ENCODE data around the gene FBXL16.
A peak's percentile ranks its signal among the peaks of the same experiment; 100 is the strongest.

Gene FBXL16

DNA sequence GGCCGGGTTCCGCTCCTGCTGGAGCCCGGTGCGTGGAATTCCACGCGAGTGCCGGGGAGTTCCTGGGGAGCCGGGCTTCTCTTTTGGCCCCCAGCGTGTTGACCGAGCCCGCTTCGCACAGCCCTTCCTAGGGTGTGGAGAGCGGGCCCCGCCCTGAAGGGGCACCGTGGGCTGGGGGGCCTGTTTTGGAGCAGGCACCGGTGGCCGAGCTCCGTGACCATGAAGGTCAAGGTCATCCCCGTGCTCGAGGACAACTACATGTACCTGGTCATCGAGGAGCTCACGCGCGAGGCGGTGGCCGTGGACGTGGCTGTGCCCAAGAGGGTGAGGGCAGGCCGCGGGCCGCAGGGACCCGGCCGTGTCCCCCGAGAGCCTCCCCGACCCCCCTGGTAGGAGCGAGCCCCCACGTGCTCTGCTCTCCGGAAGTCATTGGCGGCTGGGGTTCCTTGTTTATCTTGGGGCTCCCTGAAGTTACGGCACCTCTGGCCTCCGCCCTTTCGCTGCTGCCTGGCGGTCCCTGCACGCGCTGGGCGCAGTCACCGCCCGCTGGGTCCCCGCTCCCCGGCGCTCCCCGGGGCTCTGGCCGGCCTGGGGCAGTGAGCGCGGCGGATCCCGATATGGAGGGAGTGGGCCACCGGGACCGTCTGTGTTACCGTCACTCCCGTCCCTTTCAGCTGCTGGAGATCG is 21.8 kb upstream of the FBXL16 start:
- peak overlapping the region; percentile 22 for H2AFZ ChIP-seq (ENCODE audit: low read length, unreplicated experiment)
- no peak overlapping the region for H3K27ac ChIP-seq (ENCODE audit: low read depth, low read length)
- no peaks in the 10 kb centered on the region for H3K36me3 ChIP-seq (ENCODE audit: insufficient read depth, low read length)
- H3K79me2 ChIP-seq (ENCODE audit: control insufficient read depth, insufficient read depth, low read length, unreplicated experiment), result no peaks in the 10 kb centered on the region
- H3K27me3 ChIP-seq (ENCODE audit: insufficient read depth, low read length), result no peaks in the 10 kb centered on the region
- peak overlapping the region; percentile 83 for H3K4me3 ChIP-seq (ENCODE audit: low read depth, low read length)
- H3K4me1 ChIP-seq (ENCODE audit: control insufficient read depth, insufficient read depth, low read length, unreplicated experiment), result peaks cover 4% of the 10 kb centered on the region

DNA sequence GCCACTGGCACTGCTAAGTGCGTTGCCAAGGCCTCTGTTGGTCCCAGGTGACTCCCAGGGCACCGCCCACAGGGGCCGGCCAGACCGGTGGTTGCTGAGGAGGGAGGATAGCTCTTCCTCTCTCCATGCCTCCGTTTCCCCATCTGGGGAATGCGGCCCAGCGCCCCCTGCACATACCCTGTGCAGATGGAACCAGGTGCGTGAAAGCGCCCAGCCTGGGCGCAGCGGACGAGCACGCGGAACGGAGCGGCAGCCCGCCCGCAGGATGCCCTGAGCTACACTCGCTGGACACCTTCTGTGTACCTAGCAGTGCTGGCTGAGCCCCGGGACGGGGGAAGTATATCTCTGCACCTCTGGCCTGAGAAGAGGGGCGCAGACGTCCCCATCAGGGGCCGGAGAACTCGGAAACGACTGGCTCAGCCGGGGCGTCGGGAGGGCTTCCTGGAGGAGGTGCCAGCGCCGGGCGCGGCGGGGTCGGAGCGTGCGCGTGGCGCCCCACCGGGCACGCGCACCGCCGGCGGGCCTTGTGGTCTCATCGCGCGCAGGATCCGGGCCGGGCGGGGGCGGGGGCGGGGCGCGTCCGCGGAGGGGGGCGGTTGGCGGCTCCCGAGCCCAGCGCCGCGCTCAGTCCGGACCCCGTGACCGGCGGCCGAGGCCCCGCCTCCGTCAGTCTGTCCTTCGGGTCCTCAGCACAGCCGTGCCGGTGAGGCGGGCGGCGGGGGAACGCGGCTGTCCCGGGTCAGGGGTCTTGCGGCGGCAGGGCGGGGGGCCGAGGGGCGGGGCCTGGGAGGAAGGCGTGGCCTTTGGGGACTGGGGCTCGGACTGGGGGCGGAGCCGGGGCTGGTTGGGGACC is 21.1 kb upstream of the FBXL16 start, which contains the start of the genes CCDC78 and HAGHL:
CCDC78 (minus strand) TSS at position 6 of the 853 bp plus-strand sequence. CDS start 76 bp downstream, outside the sequence.
HAGHL (plus strand) TSS at position 669 of the 853 bp plus-strand sequence. CDS start 404 bp downstream, outside the sequence.
- peak within 1 kb of the TSS; percentile 22 for H2AFZ ChIP-seq (ENCODE audit: low read length, unreplicated experiment)
- no peaks in the 10 kb centered on the region for H3K36me3 ChIP-seq (ENCODE audit: insufficient read depth, low read length)
- H3K27ac ChIP-seq (ENCODE audit: low read depth, low read length), result no peak within 1 kb of the TSS
- H3K4me3 ChIP-seq (ENCODE audit: low read depth, low read length), result peak within 1 kb of the TSS; percentile 83
- H3K4me1 ChIP-seq (ENCODE audit: control insufficient read depth, insufficient read depth, low read length, unreplicated experiment), result peaks cover 5% of the 10 kb centered on the region
- H3K27me3 ChIP-seq (ENCODE audit: insufficient read depth, low read length), result no peaks in the 10 kb centered on the region
- H3K79me2 ChIP-seq (ENCODE audit: control insufficient read depth, insufficient read depth, low read length, unreplicated experiment), result no peaks in the 10 kb centered on the region

DNA sequence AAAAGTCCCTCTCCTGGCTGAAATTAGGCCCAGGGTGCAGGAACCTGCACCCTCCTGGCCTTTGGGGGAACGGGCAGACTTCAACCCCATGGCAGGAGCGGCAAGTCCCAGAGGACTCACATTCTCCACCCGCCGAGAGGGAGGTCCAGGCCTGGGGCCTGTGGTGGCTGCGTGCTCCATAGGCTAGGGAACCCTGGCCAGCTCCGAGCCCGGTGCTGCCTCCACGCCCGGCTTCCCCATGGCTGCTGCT is 20.5 kb upstream of the FBXL16 start:
- no peaks in the 10 kb centered on the region for H3K27me3 ChIP-seq (ENCODE audit: insufficient read depth, low read length)
- H3K4me3 ChIP-seq (ENCODE audit: low read depth, low read length), result no peak overlapping the region
- no peaks in the 10 kb centered on the region for H3K79me2 ChIP-seq (ENCODE audit: control insufficient read depth, insufficient read depth, low read length, unreplicated experiment)
- H3K27ac ChIP-seq (ENCODE audit: low read depth, low read length), result no peak overlapping the region
- no peak overlapping the region for H2AFZ ChIP-seq (ENCODE audit: low read length, unreplicated experiment)
- no peaks in the 10 kb centered on the region for H3K36me3 ChIP-seq (ENCODE audit: insufficient read depth, low read length)
- peaks cover 8% of the 10 kb centered on the region for H3K4me1 ChIP-seq (ENCODE audit: control insufficient read depth, insufficient read depth, low read length, unreplicated experiment)

DNA sequence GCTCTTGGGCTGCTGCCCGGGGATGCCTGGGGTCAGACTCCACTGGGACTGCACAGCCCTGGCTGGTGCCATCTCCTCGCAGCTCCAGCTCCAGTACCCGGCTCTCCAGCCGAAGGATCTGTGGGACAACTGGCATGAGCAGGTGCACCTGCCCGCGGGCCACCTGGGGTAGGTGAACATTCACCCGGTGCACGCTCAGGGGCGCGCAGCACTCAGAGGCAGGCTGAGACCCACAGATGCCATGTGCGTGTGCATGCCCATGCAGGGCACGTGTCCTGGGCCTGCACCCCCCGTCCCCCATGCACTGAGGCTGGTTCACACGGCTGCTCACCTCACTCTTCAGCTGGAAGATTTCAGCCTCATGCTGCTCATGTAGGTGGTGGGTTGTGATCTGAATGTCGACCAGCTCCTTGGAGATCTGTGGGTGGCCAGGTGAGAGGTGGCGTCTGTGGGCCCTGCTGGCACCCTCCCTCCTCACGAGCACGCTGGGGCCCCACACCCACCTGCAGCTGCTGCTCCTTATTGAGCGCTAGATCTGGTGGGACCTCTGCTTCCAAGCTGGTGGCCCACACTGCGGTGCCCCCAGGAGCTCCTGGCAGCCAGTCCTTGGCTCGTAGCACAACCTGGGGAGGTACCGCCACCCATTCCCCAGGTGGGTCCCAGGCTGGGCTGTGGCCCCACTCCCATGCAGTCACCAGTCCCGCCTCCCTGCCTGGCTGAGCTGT is 20.0 kb upstream of the FBXL16 start:
- H3K79me2 ChIP-seq (ENCODE audit: control insufficient read depth, insufficient read depth, low read length, unreplicated experiment), result no peaks in the 10 kb centered on the region
- H2AFZ ChIP-seq (ENCODE audit: low read length, unreplicated experiment), result no peak overlapping the region
- H3K27ac ChIP-seq (ENCODE audit: low read depth, low read length), result no peak overlapping the region
- no peaks in the 10 kb centered on the region for H3K27me3 ChIP-seq (ENCODE audit: insufficient read depth, low read length)
- peaks cover 8% of the 10 kb centered on the region for H3K4me1 ChIP-seq (ENCODE audit: control insufficient read depth, insufficient read depth, low read length, unreplicated experiment)
- H3K36me3 ChIP-seq (ENCODE audit: insufficient read depth, low read length), result no peaks in the 10 kb centered on the region
- no peak overlapping the region for H3K4me3 ChIP-seq (ENCODE audit: low read depth, low read length)

DNA sequence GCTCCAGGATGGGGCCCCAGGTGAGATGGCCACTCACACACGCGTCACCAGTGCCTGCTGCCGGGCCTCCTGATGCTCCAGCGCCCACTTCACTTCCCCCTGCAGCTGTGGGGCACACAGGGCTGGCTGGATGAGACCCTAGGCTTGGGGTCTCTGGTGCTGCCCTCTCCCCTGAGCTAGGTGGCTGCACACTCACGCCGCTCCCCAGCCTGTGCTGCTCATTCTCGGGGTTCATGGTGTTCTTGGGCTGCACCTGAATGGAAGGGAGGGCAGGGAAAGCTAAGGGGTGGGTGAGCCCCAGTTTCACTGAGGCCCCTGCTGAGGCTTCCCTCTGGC is 19.4 kb upstream of the FBXL16 start:
- H2AFZ ChIP-seq (ENCODE audit: low read length, unreplicated experiment), result no peak overlapping the region
- peaks cover 10% of the 10 kb centered on the region for H3K4me1 ChIP-seq (ENCODE audit: control insufficient read depth, insufficient read depth, low read length, unreplicated experiment)
- no peaks in the 10 kb centered on the region for H3K79me2 ChIP-seq (ENCODE audit: control insufficient read depth, insufficient read depth, low read length, unreplicated experiment)
- no peak overlapping the region for H3K27ac ChIP-seq (ENCODE audit: low read depth, low read length)
- H3K36me3 ChIP-seq (ENCODE audit: insufficient read depth, low read length), result no peaks in the 10 kb centered on the region
- no peaks in the 10 kb centered on the region for H3K27me3 ChIP-seq (ENCODE audit: insufficient read depth, low read length)
- no peak overlapping the region for H3K4me3 ChIP-seq (ENCODE audit: low read depth, low read length)

DNA sequence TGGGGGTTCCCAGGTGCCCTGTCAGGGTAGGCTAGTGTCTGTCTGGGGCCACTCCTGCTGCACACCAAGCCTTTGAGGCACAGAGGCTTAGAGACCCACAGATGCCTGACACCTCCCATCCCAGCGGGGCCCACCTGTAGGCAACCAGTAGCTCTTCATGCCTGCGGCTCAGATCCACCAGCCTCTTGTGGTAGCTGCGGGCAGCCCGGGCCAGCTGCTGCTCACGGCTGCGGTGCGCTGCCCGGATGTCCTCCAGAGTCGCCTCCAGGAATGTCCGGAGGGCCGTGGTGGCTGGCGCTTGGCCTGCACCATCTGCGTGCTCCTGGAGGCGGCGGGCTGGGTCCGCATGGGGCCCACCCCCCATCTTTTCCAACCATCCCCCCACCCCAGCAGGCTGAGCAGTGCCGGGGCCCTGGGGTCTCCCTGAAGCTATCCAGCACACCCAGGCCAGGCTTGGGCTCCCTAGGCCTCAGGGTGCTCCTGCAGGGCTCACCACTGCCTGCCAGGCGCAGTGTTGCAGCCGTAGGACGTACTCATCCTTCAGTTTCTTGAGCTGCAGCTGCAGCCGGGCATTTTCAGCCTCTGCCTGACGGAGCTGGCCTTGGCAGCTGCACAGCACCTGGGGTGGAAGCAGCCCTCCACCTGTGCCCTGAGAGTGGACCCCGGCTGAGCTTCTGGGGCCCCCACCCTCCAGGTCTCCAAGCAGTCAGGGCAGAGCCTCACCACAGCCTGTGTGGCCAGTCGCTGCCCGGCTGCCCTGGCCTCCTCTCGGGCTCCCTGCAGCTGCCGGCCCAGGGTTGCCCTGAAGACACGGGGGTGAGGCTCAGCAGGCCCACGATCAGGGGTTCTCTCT is 18.8 kb upstream of the FBXL16 start:
- Histone ChIP-seq H3K27ac (ENCODE audit: low read depth, low read length) (no peak overlapping the region), H3K36me3 (ENCODE audit: insufficient read depth, low read length) (no peaks in the 10 kb centered on the region), H2AFZ (ENCODE audit: low read length, unreplicated experiment) (no peak overlapping the region), H3K4me1 (ENCODE audit: control insufficient read depth, insufficient read depth, low read length, unreplicated experiment) (peaks cover 13% of the 10 kb centered on the region), H3K27me3 (ENCODE audit: insufficient read depth, low read length) (no peaks in the 10 kb centered on the region), H3K4me3 (ENCODE audit: low read depth, low read length) (no peak overlapping the region), H3K79me2 (ENCODE audit: control insufficient read depth, insufficient read depth, low read length, unreplicated experiment) (no peaks in the 10 kb centered on the region)

DNA sequence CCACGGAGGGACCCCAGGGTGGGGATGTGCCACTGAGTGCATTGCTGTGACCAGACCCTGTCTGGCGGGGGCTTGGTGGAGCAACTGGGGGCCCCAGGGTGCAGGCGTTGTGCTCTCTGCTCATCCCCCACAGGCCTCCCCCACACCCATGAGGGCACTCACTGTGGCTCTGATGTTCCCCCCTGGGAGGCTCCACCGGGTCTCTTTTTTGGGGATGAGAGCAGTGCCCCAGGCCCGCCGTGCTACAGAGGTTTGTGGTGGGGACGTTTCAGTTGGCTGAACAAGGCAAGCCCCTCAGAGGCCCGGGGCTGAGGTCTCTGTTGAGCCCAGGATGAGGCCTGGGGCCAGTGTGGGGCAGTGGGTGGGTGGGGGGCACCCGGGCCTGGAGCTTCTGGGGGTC is 18.1 kb upstream of the FBXL16 start:
- H3K27me3 ChIP-seq (ENCODE audit: insufficient read depth, low read length), result no peaks in the 10 kb centered on the region
- H2AFZ ChIP-seq (ENCODE audit: low read length, unreplicated experiment), result no peak overlapping the region
- H3K4me1 ChIP-seq (ENCODE audit: control insufficient read depth, insufficient read depth, low read length, unreplicated experiment), result peaks cover 13% of the 10 kb centered on the region
- no peaks in the 10 kb centered on the region for H3K79me2 ChIP-seq (ENCODE audit: control insufficient read depth, insufficient read depth, low read length, unreplicated experiment)
- no peak overlapping the region for H3K4me3 ChIP-seq (ENCODE audit: low read depth, low read length)
- H3K27ac ChIP-seq (ENCODE audit: low read depth, low read length), result no peak overlapping the region
- no peaks in the 10 kb centered on the region for H3K36me3 ChIP-seq (ENCODE audit: insufficient read depth, low read length)

DNA sequence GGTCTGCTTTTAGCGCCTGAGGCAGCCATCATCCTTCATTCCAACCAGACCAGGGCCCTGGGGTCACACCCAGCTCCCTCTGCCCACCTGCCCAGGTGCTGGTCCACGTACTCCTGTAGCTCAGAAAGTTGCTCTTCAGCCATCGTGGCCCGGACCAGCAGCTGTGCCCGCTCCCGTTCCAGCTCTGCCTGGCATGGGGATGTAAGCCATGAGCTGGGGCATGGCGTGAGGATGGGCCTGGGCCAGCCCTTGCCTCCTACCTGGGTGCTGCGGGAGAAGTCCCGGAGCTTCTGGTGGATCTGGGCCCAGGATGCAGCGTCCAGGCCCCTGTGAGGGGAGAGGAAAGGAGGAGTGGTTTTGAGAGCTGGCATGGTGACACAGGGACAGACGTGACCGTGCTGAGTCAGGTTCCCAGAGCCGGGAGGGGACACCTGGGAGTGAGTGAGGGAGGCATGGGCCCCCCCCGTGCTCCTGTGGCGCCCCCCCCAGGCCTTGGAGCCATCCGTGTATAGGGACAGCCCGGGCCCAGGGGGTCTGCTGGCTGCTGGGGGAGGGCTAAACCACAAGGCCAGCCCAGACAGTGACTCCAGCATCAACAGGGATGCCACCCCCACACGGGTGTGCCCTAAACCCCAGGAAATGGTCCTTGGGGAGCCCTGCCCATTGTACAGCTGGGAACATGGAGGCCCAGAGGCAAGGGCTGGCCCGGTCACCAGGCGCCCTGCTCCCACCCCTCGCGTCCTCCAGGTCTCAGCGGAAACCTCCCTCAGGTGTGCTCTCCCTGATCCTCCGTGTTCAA is 17.4 kb upstream of the FBXL16 start:
- Histone ChIP-seq H2AFZ (ENCODE audit: low read length, unreplicated experiment) (no peak overlapping the region), H3K4me1 (ENCODE audit: control insufficient read depth, insufficient read depth, low read length, unreplicated experiment) (peaks cover 13% of the 10 kb centered on the region), H3K27ac (ENCODE audit: low read depth, low read length) (no peak overlapping the region), H3K27me3 (ENCODE audit: insufficient read depth, low read length) (no peaks in the 10 kb centered on the region), H3K79me2 (ENCODE audit: control insufficient read depth, insufficient read depth, low read length, unreplicated experiment) (no peaks in the 10 kb centered on the region), H3K4me3 (ENCODE audit: low read depth, low read length) (no peak overlapping the region), H3K36me3 (ENCODE audit: insufficient read depth, low read length) (no peaks in the 10 kb centered on the region)

DNA sequence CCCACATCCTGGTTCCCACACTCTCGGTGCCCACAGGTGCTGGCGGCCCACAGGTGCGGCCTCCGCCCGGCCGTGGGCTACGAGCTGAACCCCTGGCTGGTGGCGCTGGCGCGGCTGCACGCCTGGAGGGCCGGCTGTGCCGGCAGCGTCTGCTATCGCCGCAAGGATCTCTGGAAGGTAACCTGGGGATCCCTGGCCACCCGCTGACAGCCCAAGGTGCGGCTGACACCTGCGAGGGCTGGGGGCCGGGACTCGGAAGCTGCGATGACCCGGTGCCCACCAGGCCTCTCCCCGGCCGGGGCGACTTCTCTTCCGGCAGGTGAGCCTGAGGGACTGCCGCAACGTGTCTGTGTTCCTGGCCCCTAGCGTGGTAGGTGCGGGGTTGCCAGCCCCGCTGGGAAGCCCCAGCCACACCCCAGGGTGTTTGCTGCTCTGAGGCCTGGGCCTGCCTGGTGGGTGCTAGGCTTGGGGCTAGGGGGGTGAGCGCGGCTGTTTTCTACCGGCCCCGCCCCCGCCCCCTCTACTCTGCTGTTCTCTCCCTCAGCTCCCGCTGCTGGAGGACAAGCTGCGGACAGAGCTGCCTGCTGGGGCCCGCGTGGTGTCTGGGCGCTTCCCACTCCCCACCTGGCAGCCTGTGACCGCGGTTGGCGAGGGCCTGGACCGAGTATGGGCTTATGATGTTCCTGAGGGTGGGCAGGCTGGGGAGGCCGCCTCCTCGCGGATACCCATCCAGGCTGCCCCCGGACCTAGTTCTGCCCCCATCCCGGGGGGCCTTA is 16.4 kb upstream of the FBXL16 start:
- H3K4me1 ChIP-seq (ENCODE audit: control insufficient read depth, insufficient read depth, low read length, unreplicated experiment), result peaks cover 13% of the 10 kb centered on the region
- H3K27me3 ChIP-seq (ENCODE audit: insufficient read depth, low read length), result no peaks in the 10 kb centered on the region
- no peak overlapping the region for H3K27ac ChIP-seq (ENCODE audit: low read depth, low read length)
- no peaks in the 10 kb centered on the region for H3K36me3 ChIP-seq (ENCODE audit: insufficient read depth, low read length)
- peak overlapping the region; percentile 84 for H3K4me3 ChIP-seq (ENCODE audit: low read depth, low read length)
- no peaks in the 10 kb centered on the region for H3K79me2 ChIP-seq (ENCODE audit: control insufficient read depth, insufficient read depth, low read length, unreplicated experiment)
- no peak overlapping the region for H2AFZ ChIP-seq (ENCODE audit: low read length, unreplicated experiment)
